HG02642 (cell line): ENCODE results near the gene HYLS1.
"Not testable (repeated sequence)": the region's sequence is repeated elsewhere in the genome, so short reads cannot be mapped to it uniquely, and the experiment has no call there.

Experiments
- ATAC-seq: cut with Tn5 transposase; IDR thresholded peaks from one replicate; pipeline ENCODE4 v1.9.1; 2021; ENCODE audit warnings: mild to moderate bottlenecking; ENCODE audit not compliant: unreplicated experiment, poor library complexity

The HYLS1 gene, protein sequence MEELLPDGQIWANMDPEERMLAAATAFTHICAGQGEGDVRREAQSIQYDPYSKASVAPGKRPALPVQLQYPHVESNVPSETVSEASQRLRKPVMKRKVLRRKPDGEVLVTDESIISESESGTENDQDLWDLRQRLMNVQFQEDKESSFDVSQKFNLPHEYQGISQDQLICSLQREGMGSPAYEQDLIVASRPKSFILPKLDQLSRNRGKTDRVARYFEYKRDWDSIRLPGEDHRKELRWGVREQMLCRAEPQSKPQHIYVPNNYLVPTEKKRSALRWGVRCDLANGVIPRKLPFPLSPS

GRCh38 chr11:125887373-125888324, at the start of gene HYLS1:
Gene HYLS1 (plus strand): TSS chr11:125887668. CDS start chr11:125899369, 11,701 bp downstream.
- peak; percentile 92 for ATAC-seq

GRCh38 chr11:125842321-125842948, 45.0 kb upstream of the HYLS1 start:
- ATAC-seq, result no peak

DNA sequence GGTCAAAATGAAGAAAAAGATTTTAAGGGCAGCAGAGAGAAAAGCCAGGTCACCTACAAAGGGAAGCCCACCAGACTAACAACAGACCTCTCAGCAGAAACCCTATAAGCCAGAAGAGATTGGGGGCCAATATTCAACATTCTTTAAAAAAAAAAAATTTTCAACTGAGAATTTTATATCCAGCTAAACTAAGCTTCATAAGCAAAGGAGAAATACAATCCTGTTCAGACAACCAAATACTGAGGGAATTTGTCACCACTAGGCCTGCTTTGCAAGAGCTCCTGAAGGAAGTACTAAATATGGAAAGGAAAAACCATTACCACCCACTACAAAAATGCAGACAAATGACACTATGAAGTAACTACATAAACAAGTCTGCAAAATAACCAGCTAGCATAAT, 41.3 kb upstream of the HYLS1 start:
- ATAC-seq, result no peak

- ATAC-seq, result not testable (repeated sequence)
Observed at GRCh38 chr11:125857670-125858069, 29.8 kb upstream of the HYLS1 start.

DNA sequence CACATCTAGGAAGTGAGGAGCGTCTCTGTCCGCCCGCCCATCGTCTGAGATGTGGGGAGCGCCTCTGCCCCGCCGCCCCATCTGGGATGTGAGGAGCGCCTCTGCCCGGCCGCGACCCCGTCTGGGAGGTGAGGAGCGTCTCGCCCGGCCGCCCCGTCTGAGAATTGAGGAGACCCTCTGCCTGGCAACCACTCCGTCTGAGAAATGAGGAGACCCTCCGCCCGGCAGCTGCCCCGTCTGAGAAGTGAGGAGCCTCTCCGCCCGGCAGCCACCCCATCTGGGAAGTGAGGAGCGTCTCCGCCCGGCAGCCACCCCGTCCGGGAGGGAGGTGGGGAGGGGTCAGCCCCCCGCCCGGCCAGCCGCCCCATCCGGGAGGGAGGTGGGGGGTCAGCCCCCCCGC, 24.7 kb upstream of the HYLS1 start:
- ATAC-seq, result not testable (repeated sequence)

- ATAC-seq, result not testable (repeated sequence)
Observed at GRCh38 chr11:125865354-125865753, 22.1 kb upstream of the HYLS1 start.

- ATAC-seq, result no peak
Observed at GRCh38 chr11:125869521-125869920, 17.9 kb upstream of the HYLS1 start.

DNA sequence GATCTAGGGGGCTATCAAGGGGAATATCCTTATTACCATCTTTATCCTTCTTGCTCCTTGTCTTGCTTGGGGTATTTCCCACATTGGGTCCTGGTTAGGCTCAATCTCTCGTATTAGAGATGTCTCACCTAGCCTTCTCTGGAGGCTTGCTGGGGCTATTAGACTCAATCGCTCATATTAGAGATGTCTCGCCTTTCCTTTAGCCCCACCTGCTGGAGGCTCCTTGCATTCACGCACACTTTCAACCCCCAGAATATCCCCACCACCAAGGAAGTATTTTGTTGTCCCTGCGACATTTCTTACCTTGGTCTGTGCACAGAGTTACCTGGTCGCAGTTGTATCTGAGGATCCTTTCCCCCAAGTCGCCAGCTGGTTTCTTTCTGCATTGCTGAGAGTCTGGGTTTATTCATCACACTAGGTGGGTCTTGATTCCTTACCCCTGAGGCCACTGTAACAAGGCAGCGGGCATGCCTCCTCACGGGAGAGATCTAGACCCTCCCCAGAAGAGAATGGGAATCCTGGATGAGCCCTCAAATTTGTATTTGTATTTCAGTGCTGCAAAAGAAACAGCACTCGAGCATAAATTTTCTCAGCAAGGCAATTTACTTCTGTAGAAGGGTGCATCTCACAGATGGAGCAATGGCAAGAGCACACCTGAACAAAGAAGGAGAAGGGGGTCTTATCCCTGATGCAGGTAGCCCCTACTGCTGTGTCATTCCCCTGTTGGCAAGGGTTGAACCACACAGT, 15.9 kb upstream of the HYLS1 start:
- no peak for ATAC-seq

- no peak for ATAC-seq
Observed at GRCh38 chr11:125872138-125872491, 15.4 kb upstream of the HYLS1 start.

GRCh38 chr11:125873881-125874555, 13.4 kb upstream of the HYLS1 start:
- no peak for ATAC-seq

DNA sequence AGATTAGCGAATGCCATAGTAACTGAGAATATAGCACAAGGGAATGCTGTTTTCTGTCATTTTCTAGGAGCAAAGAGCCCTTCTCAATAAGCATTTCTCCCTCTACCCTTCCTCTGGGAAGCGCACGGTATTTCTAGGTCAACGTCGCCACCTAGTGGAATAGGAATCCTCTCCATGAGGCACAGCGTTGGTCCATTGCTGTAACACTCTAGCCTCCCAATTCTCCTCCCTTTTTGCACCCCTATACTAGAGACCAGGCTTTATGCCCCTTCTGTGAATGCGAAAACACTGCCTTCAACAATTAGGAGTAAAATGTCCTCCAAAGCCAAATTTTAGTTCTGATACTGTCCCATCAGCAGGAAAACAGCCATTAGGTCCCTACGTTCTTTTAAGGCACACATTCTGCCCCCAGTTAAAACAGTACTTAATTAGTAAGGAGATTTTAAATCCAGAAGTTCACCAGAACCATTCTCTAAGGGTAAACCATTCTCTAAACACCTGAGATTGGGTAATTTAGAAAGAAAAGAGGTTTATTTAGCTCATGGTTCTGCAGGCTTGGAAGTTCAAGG, 12.8 kb upstream of the HYLS1 start:
- peak; percentile 76 for ATAC-seq

- ATAC-seq, result no peak
Observed at GRCh38 chr11:125881291-125881690, 6.2 kb upstream of the HYLS1 start.

GRCh38 chr11:125883375-125883774, 4.1 kb upstream of the HYLS1 start:
- ATAC-seq, result no peak

DNA sequence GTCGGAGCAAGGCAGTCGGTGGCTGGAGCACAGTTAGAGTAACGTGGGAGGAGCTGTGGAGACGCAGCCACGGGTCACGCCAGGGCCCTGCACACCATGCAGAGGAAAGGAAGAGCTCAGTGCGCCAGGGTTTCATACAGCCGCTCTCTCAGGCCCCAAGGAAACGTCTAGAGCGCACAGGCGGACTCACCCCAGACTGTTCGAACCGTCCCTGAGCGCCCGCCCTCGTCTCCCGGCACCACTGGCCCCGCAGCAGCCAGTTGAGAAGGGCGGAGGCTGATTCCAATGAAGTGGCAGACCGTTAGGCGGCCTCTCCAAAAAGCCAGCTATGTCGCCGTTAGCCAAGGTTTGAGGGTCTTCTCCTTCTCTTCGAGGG, 483 bp upstream of the HYLS1 start:
- ATAC-seq, result peak; percentile 22

GRCh38 chr11:125890447-125891100, 3.1 kb downstream of the HYLS1 start:
- no peak for ATAC-seq

DNA sequence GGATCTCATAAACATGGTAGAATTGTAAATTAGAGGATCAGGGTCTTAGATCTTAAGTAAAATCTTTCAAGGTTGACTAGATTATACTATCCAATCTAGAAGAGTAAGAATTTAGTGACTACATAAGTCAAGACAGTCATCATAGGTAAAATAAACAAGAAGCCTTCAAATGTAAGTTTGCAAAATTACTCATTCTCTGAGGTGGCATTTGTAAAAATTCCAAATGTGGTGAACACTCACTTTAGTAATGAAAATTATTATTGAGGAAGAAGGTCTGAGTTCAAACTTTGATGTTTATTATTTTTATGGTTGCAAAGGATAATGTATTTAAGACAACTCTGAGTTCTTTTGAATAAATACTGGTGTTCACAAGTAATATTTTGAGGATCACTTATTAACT, 4.6 kb downstream of the HYLS1 start:
- ATAC-seq, result no peak

GRCh38 chr11:125892994-125893393, 5.5 kb downstream of the HYLS1 start:
- ATAC-seq, result no peak

DNA sequence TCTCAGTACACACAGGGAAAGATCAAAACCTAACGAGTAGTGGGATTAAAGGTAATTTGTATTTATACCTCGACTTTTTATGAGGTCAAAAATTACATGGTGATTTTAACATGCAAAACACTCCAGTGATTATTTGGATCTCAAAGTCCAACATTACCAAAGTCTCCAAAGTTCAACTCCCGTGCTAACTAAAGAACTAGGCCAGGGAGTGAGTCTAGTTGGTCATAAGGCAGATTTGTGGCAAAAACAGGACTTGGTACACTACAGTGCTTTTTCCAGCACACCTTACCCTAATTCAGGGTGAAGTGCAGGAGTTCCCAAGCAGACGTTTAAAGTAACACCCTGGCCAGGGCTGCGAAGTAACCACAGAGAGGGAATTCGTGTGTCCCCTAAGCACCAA, 14.4 kb downstream of the HYLS1 start:
- ATAC-seq, result no peak
